Endothelial cell of umbilical vein (primary cell): ENCODE results near the gene NBEAL2. TPM values are rescaled to one million over a fixed set of nuclear protein-coding genes. Genes with fewer than 3 reads are reported as not detected.

Experiments
- BruUV-seq: library from RNA; stranded (reverse); fragments of 400-500 nt; replicated peaks from 2 replicates; lab custom pipeline; 2021; lab: Mats Ljungman, UMichigan
- CTCF ChIA-PET: fragments of 300-600, 350-600 bp; sonication (Branson Sonifier 250); formaldehyde crosslinking; loops from one replicate; lab custom pipeline; 2021; ENCODE audit warnings: antibody characterized with exemption, inconsistent platforms; lab: Charles Lee
- POLR2A ChIA-PET: fragments of 300-600, 350-600 bp; sonication (Branson Sonifier 250); formaldehyde crosslinking; loops from one replicate; lab custom pipeline; 2021; ENCODE audit warnings: antibody characterized with exemption, inconsistent platforms; lab: Charles Lee
- DNase-seq: peaks from one replicate; pipeline ENCODE4 v3.0.0-alpha.2; 2011; ENCODE audit warnings: low read depth, low spot score
- FAIRE-seq: peaks from 2 replicates; lab custom pipeline; 2011; peaks lifted over from hg19 to GRCh38; lab: Jason Lieb, UNC
- H2AFZ ChIP-seq: 2 replicates; pipeline ENCODE4 v1.6.0; 2012; ENCODE audit warnings: low read depth, low read length, control low read depth, inconsistent platforms
- H3K27ac ChIP-seq: 2 replicates; pipeline ENCODE4 v1.5.1; 2011; ENCODE audit warnings: low read depth, mild to moderate bottlenecking, control low read depth, low read length, moderate library complexity; ENCODE audit not compliant: insufficient read depth
- H3K27me3 ChIP-seq, 2 experiments: 2 replicates each; pipeline versions ENCODE4 v1.6.0 to v1.6.1; 2011; ENCODE audit warnings: low read length in 2 of 2, mixed read lengths in 1 of 2; ENCODE audit not compliant: control insufficient read depth in 2 of 2, insufficient read depth in 2 of 2
- H3K36me3 ChIP-seq, 2 experiments: 2 replicates in 1 of 2; 3 replicates in 1 of 2; pipeline ENCODE4 v1.5.1; 2011; ENCODE audit warnings: low read length in 2 of 2, mild to moderate bottlenecking in 1 of 2, moderate library complexity in 1 of 2; ENCODE audit not compliant: control insufficient read depth in 2 of 2, insufficient read depth in 2 of 2; ENCODE audit errors: extremely low read depth in 1 of 2
- H3K4me1 ChIP-seq: 3 replicates; pipeline ENCODE4 v1.5.1; 2011; ENCODE audit warnings: mild to moderate bottlenecking, low read length; ENCODE audit not compliant: control insufficient read depth, insufficient read depth; ENCODE audit errors: extremely low read depth
- H3K4me2 ChIP-seq: 2 replicates; pipeline ENCODE4 v1.6.1; 2011; ENCODE audit warnings: low read length, control low read depth, mixed read lengths; ENCODE audit not compliant: insufficient read depth
- H3K4me3 ChIP-seq, 3 experiments: fragments of 200-600 bp in 1 of 3; sonication (generic), shearing (Covaris generic) in 1 of 3; replicated peaks in 1 of 3; 2 replicates each; pipeline ENCODE4 v1.5.1; 2011 to 2016; ENCODE audit warnings: control low read depth in 3 of 3, low read length in 3 of 3, mild to moderate bottlenecking in 2 of 3, inconsistent platforms in 1 of 3, low read depth in 1 of 3, moderate library complexity in 1 of 3; ENCODE audit not compliant: insufficient read depth in 1 of 3
- H3K79me2 ChIP-seq: 2 replicates; pipeline ENCODE4 v1.6.0; 2012; ENCODE audit warnings: low read length, inconsistent platforms; ENCODE audit not compliant: control insufficient read depth, insufficient read depth
- H3K9ac ChIP-seq: replicated peaks from 2 replicates; pipeline ENCODE3; 2011; ENCODE audit warnings: low read length, control low read depth; ENCODE audit not compliant: insufficient read depth; ENCODE audit errors: extremely low read depth
- H3K9me1 ChIP-seq: replicated peaks from 3 replicates; pipeline ENCODE4 v1.6.0; 2011; ENCODE audit warnings: mild to moderate bottlenecking, low read length; ENCODE audit not compliant: control insufficient read depth, insufficient read depth; ENCODE audit errors: extremely low read depth
- H3K9me3 ChIP-seq: replicated peaks from 2 replicates; pipeline ENCODE4 v1.5.1; 2012; ENCODE audit warnings: low read length, inconsistent platforms; ENCODE audit not compliant: control insufficient read depth, insufficient read depth
- H4K20me1 ChIP-seq: replicated peaks from 2 replicates; pipeline ENCODE3; 2011; ENCODE audit warnings: mild to moderate bottlenecking, low read length; ENCODE audit not compliant: control insufficient read depth, insufficient read depth; ENCODE audit errors: extremely low read depth
- EZH2 ChIP-seq: IDR thresholded peaks from 2 replicates; pipeline ENCODE4 v1.6.1; 2012; ENCODE audit warnings: borderline replicate concordance, low read depth, mild to moderate bottlenecking, moderate library complexity, low read length, inconsistent platforms; ENCODE audit not compliant: severe bottlenecking
- FOS ChIP-seq: IDR thresholded peaks from 2 replicates; pipeline ENCODE4 v1.6.1; 2011; ENCODE audit warnings: mild to moderate bottlenecking, low read length, moderate library complexity, borderline replicate concordance; ENCODE audit not compliant: insufficient read depth
- GATA2 ChIP-seq: IDR thresholded peaks from 2 replicates; pipeline ENCODE4 v1.7.0; 2011; ENCODE audit warnings: low read depth, mild to moderate bottlenecking, moderate library complexity, mixed read lengths, low read length; ENCODE audit not compliant: insufficient read length, insufficient read depth
- JUN ChIP-seq: IDR thresholded peaks from 2 replicates; pipeline ENCODE4 v1.6.1; 2011; ENCODE audit warnings: borderline replicate concordance, low read depth; ENCODE audit not compliant: insufficient read length, insufficient read depth
- MYC ChIP-seq: IDR thresholded peaks from one replicate; pipeline ENCODE4 v1.6.1; 2011; ENCODE audit warnings: mild to moderate bottlenecking, low read depth, low read length
- POLR2A ChIP-seq: IDR thresholded peaks from 2 replicates; pipeline ENCODE4 v1.6.1; 2012; ENCODE audit warnings: low read depth, mild to moderate bottlenecking, control low read depth, low read length
- POLR2AphosphoS5 ChIP-seq: IDR thresholded peaks from 2 replicates; pipeline ENCODE4 v1.6.1; 2012; ENCODE audit warnings: low read depth, mild to moderate bottlenecking, control low read depth, low read length, moderate library complexity; ENCODE audit not compliant: insufficient read depth
- dilution Hi-C: fragments of 300-500 bp; cut with MboI; formaldehyde crosslinking; loops from one replicate; pipeline ENCODE4 v1.15.0; 2019; ENCODE audit warnings: low sequenced_read_pairs; ENCODE audit not compliant: extremely low pct_ligation_motif_present
- intact Hi-C: fragments of 100-400 bp; cut with micrococcal nuclease; formaldehyde crosslinking; loops from one replicate; pipeline ENCODE4 v1.10.0; 2022
- polyA plus RNA-seq, 4 experiments: library from polyadenylated mRNA; depleted of rRNA in 3 of 4; stranded (reverse) in 3 of 4; unstranded in 1 of 4; fragments of >200 nt; gene quantifications; 2 replicates each; pipeline versions ENCODE4 v1.2.1 to v1.2.3, GENCODE V29; 2011 to 2012; ENCODE audit warnings: missing spikeins in 1 of 4
- total RNA-seq: library from RNA; stranded (reverse); gene quantifications from 2 replicates; pipeline ENCODE4 v1.2.3, GENCODE V29; 2021
- TF ChIP-seq, protein P1 (sequence below): IDR thresholded peaks from 2 replicates; pipeline ENCODE4 v1.6.1; 2011; ENCODE audit not compliant: insufficient read depth, insufficient read length
- TF ChIP-seq, protein P2 (sequence below), 2 donors: IDR thresholded peaks; 1 replicate in 1 of 2; 2 replicates in 1 of 2; pipeline ENCODE4 v1.5.1; 2011; ENCODE audit warnings: low read length in 2 of 2, mild to moderate bottlenecking in 2 of 2, moderate library complexity in 2 of 2, control low read depth in 1 of 2, inconsistent platforms in 1 of 2, low read depth in 1 of 2; ENCODE audit not compliant: insufficient read depth in 1 of 2; ENCODE audit errors: extremely low read depth in 1 of 2

NBEAL2 gene
- total and polyA plus RNA-seq, 2 donors (not counting 3 experiments of a cell fraction or from before 2014, with no cell fraction given), result 48.0 to 84.7 TPM

DNA sequence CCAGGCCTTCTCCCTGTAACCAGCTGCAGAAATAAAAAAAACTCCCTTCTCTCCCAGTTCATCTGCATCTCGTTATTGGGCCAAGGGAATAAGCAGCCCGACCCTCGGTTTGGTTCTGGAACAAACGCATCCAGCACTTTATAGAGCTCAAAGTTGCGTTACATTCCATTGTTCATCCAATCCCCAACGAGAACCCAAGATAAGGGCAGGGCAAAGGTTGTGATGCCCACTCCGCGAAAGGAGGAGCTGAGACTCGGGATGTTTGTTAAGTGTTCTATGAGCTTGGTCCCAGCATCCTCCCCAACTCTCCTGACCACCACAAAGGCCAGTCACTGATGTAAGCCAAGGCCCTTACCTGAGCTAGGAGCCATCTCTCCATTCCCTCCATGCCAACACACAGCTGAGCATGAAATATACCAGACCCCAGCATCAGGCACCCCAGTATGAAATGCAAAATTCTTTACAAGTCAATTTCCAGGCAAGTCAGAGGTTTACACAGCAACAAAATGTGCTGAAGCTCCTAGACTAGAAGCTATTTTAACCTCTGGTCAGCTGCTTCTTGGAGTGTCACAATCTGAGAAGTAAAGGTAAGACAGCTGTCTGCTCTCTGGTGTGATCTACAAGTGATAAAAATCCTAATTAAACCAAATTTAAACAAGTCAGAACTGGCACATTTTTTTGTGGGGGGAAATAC lies 20.9 kb upstream of the NBEAL2 start:
- CTCF ChIA-PET, result interaction anchor here (1.3 to 3.9 kb wide), 3 partner anchors 10 to 49 kb away, joined by 5 to 25 read pairs (median 7); no protein-coding TSS in a partner anchor
- no peaks in the 10 kb centered on the region for H3K9me3 ChIP-seq
- DNase-seq, result no peak
- intact Hi-C loops, result no loop called here
- H3K4me2 ChIP-seq, result no peak overlapping the region
- no peak overlapping the region for H3K27ac ChIP-seq
- no peaks in the 10 kb centered on the region for H4K20me1 ChIP-seq
- no peak overlapping the region for H3K4me3 ChIP-seq
- peaks cover 90% of the 10 kb centered on the region for H3K79me2 ChIP-seq
- H3K9ac ChIP-seq, result no peak overlapping the region
- POLR2A ChIA-PET, result interaction anchor here (1.2 kb wide), 1 partner anchor 21 kb away, joined by 3 read pairs; the partner anchor contains the start of gene NBEAL2
- no peaks in the 10 kb centered on the region for H3K27me3 ChIP-seq
- H2AFZ ChIP-seq, result no peak overlapping the region
- H3K9me1 ChIP-seq, result no peaks in the 10 kb centered on the region
- H3K4me1 ChIP-seq, result peaks cover 33% of the 10 kb centered on the region
- dilution Hi-C loops, result no loop called here
- TF ChIP-seq GATA2, result no peak
- no peaks in the 10 kb centered on the region for H3K36me3 ChIP-seq
- no TSS peak for BruUV-seq
- FAIRE-seq, result no peak

DNA sequence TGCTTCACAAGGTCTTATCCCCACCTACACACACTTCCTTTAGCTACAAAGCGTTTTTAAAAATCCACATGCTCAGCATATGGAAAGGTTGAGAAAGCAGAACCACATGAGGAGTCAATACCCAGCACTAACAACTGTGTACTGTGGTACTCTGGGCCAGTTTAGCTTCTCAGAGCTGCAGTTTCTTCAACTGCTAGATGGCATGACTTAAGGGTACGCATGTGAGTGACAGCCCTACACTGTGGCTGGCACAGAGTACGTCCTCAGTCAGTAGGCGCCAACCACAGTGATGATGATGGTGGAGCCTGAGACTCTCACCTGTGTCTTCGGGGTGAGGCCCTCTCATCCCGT lies 20.3 kb upstream of the NBEAL2 start:
- Histone ChIP-seq H3K27me3 (no peaks in the 10 kb centered on the region), H3K27ac (peak overlapping the region; percentile 62), H3K4me3 (no peak overlapping the region), H3K79me2 (peaks cover 84% of the 10 kb centered on the region), H3K9me1 (no peaks in the 10 kb centered on the region), H3K4me1 (peaks cover 33% of the 10 kb centered on the region), H3K9ac (no peak overlapping the region), H2AFZ (no peak overlapping the region), H3K4me2 (no peak overlapping the region), H3K36me3 (no peaks in the 10 kb centered on the region), H4K20me1 (no peaks in the 10 kb centered on the region), H3K9me3 (no peaks in the 10 kb centered on the region)
- DNase-seq, result no peak
- intact Hi-C loops (no loop called here), dilution Hi-C loops (no loop called here)
- POLR2A ChIA-PET, result interaction anchor here (1.2 kb wide), 1 partner anchor 20 kb away, joined by 3 read pairs; the partner anchor contains the start of gene NBEAL2
- no peak for TF ChIP-seq POLR2AphosphoS5
- no peak for TF ChIP-seq EZH2
- TF ChIP-seq, protein P1, sequence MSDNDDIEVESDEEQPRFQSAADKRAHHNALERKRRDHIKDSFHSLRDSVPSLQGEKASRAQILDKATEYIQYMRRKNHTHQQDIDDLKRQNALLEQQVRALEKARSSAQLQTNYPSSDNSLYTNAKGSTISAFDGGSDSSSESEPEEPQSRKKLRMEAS, result no peak
- TF ChIP-seq GATA2, result no peak
- TF ChIP-seq POLR2A, result no peak
- TF ChIP-seq JUN, result no peak
- TF ChIP-seq MYC, result no peak
- TF ChIP-seq, protein P2, sequence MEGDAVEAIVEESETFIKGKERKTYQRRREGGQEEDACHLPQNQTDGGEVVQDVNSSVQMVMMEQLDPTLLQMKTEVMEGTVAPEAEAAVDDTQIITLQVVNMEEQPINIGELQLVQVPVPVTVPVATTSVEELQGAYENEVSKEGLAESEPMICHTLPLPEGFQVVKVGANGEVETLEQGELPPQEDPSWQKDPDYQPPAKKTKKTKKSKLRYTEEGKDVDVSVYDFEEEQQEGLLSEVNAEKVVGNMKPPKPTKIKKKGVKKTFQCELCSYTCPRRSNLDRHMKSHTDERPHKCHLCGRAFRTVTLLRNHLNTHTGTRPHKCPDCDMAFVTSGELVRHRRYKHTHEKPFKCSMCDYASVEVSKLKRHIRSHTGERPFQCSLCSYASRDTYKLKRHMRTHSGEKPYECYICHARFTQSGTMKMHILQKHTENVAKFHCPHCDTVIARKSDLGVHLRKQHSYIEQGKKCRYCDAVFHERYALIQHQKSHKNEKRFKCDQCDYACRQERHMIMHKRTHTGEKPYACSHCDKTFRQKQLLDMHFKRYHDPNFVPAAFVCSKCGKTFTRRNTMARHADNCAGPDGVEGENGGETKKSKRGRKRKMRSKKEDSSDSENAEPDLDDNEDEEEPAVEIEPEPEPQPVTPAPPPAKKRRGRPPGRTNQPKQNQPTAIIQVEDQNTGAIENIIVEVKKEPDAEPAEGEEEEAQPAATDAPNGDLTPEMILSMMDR (IDR thresholded peaks at IDR 0.05; ENCODE audit: extremely low read depth in 1 of 2, insufficient read depth in 1 of 2, low read depth in 1 of 2, low read length in 2 of 2), result no peak
- no peak for TF ChIP-seq FOS
- no TSS peak for BruUV-seq
- no peak for FAIRE-seq
- CTCF ChIA-PET, result interaction anchor here (1.3 to 3.9 kb wide), 4 partner anchors 10 to 50 kb away, joined by 5 to 25 read pairs (median 8); partner anchors contain the start of gene CCDC12
